Activated B cell treated with CpG ODN at 0.5 μM for 24 hours (primary cell): ENCODE measurements around the gene IL11. TPM values are rescaled to one million over a fixed set of nuclear protein-coding genes. Genes with fewer than 3 reads are reported as not detected.
"Not testable (repeated sequence)": the region's sequence is repeated elsewhere in the genome, so short reads cannot be mapped to it uniquely, and the experiment has no call there.

Experiments used
- ATAC-seq: fragments of 200-7000 bp; cut with Tn5 transposase; one replicate; pipeline ENCODE4 v1.10.0; 2021; ENCODE audit warnings: low read depth, mild to moderate bottlenecking, moderate library complexity
- CTCF ChIA-PET: fragments of 350-600 bp; sonication (Branson Sonifier 250); formaldehyde crosslinking; loops from one replicate; lab custom pipeline; 2021; ENCODE audit warnings: antibody characterized with exemption; lab: Charles Lee
- POLR2A ChIA-PET: fragments of 350-600 bp; sonication (Branson Sonifier 250); formaldehyde crosslinking; loops from one replicate; lab custom pipeline; 2021; ENCODE audit warnings: antibody characterized with exemption; lab: Charles Lee
- DNase-seq: peaks from one replicate; pipeline ENCODE4 v3.0.0; 2022
- H3K27ac Mint-ChIP-seq: one replicate; pipeline ENCODE4 v1.8.0; 2020; ENCODE audit warnings: mixed read lengths
- H3K27me3 Mint-ChIP-seq: one replicate; pipeline ENCODE4 v1.8.0; 2021; ENCODE audit warnings: mixed read lengths
- H3K36me3 Mint-ChIP-seq: one replicate; pipeline ENCODE4 v1.8.0; 2021; ENCODE audit warnings: low read depth, mixed read lengths
- H3K4me1 Mint-ChIP-seq: one replicate; pipeline ENCODE4 v1.8.0; 2021; ENCODE audit warnings: mixed read lengths
- H3K4me3 Mint-ChIP-seq: one replicate; pipeline ENCODE4 v1.8.0; 2020; ENCODE audit warnings: mild to moderate bottlenecking, mixed read lengths
- H3K9me3 Mint-ChIP-seq: one replicate; pipeline ENCODE4 v1.8.0; 2020; ENCODE audit warnings: mixed read lengths
- CTCF ChIP-seq: fragments of 200-600 bp; IDR thresholded peaks from one replicate; pipeline ENCODE4 v1.8.0; 2022; ENCODE audit warnings: antibody characterized with exemption, mild to moderate bottlenecking
- intact Hi-C: fragments of 100-400 bp; cut with micrococcal nuclease; formaldehyde crosslinking; loops from one replicate; pipeline ENCODE4 v1.15.1; 2024
- total RNA-seq: library from RNA; stranded (reverse); gene quantifications from 2 replicates; pipeline ENCODE4 v1.2.3, GENCODE V29; 2022

Gene IL11
- total RNA-seq, 1 donor from 2014 or later: not detected

- no peak for DNase-seq
- Mint-ChIP-seq H3K4me3 (peak overlapping the region; percentile 91), H3K27me3 (no peaks in the 10 kb centered on the region), H3K9me3 (peaks cover 5% of the 10 kb centered on the region), H3K36me3 (peaks cover 42% of the 10 kb centered on the region), H3K27ac (peak overlapping the region; percentile 70), H3K4me1 (peaks cover 24% of the 10 kb centered on the region)
- ChIA-PET POLR2A (interaction anchor here (0.5 to 11.4 kb wide), 41 partner anchors 8 to 1876 kb away, joined by 3 to 215 read pairs (median 5); partner anchors contain the start of genes FIZ1, HSPBP1, ISOC2 and KMT5C), CTCF (interaction anchor here (1.1 to 1.9 kb wide), 2 partner anchors 23 to 266 kb away, joined by 3 to 4 read pairs; partner anchors contain the start of gene TMEM238)
- no peak for TF ChIP-seq CTCF
- intact Hi-C loops: loop anchor here (1.0 to 5.0 kb wide), 3 partner anchors 200 to 1290 kb away; partner anchors contain the start of genes PRPF31, TFPT and ZNF865
- no peak for ATAC-seq
Observed at GRCh38 chr19:55406826-55407549, 36.7 kb upstream of the IL11 start.

GRCh38 chr19:55406091-55406825, 36.0 kb upstream of the IL11 start:
- peaks cover 47% of the 10 kb centered on the region for H3K36me3 Mint-ChIP-seq
- H3K27ac Mint-ChIP-seq: peak overlapping the region; percentile 35
- ChIA-PET POLR2A (interaction anchor here (0.6 to 11.4 kb wide), 6 partner anchors 18 to 288 kb away, joined by 4 to 215 read pairs (median 14); partner anchors contain the start of genes PPP1R12C, RPL28 and TMEM238), CTCF (no interaction called here)
- H3K4me3 Mint-ChIP-seq: peak overlapping the region; percentile 91
- intact Hi-C loops: loop anchor here (5.0 kb wide), 2 partner anchors 201 to 1289 kb away; partner anchors contain the start of genes PRPF31, TFPT and ZNF865
- no peak for DNase-seq
- no peak for ATAC-seq
- no peaks in the 10 kb centered on the region for H3K27me3 Mint-ChIP-seq
- peaks cover 24% of the 10 kb centered on the region for H3K4me1 Mint-ChIP-seq
- no peak for TF ChIP-seq CTCF
- H3K9me3 Mint-ChIP-seq: peaks cover 5% of the 10 kb centered on the region

- DNase-seq (no peak), ATAC-seq (no peak)
- Mint-ChIP-seq H3K27ac (no peak overlapping the region), H3K4me3 (peak overlapping the region; percentile 91), H3K9me3 (peaks cover 5% of the 10 kb centered on the region), H3K36me3 (peaks cover 52% of the 10 kb centered on the region), H3K27me3 (no peaks in the 10 kb centered on the region), H3K4me1 (peaks cover 24% of the 10 kb centered on the region)
- intact Hi-C loops: loop anchor here (5.0 kb wide), 2 partner anchors 202 to 1288 kb away; partner anchors contain the start of genes PRPF31, TFPT and ZNF865
- POLR2A ChIA-PET: interaction anchor here (0.6 to 11.4 kb wide), 4 partner anchors 18 to 288 kb away, joined by 4 to 215 read pairs (median 10); partner anchors contain the start of genes PPP1R12C, RPL28 and TMEM238
- TF ChIP-seq CTCF: no peak
- CTCF ChIA-PET: no interaction called here
Observed at GRCh38 chr19:55405638-55406037, 35.4 kb upstream of the IL11 start.

GRCh38 chr19:55402509-55402908, 32.2 kb upstream of the IL11 start:
- no peak for DNase-seq
- Mint-ChIP-seq H3K27me3 (no peaks in the 10 kb centered on the region), H3K4me3 (no peak overlapping the region), H3K36me3 (peaks cover 51% of the 10 kb centered on the region), H3K27ac (no peak overlapping the region), H3K4me1 (peaks cover 15% of the 10 kb centered on the region), H3K9me3 (no peaks in the 10 kb centered on the region)
- ATAC-seq: no peak
- TF ChIP-seq CTCF: no peak
- intact Hi-C loops: no loop called here
- ChIA-PET CTCF (no interaction called here), POLR2A (interaction anchor here (0.5 to 11.4 kb wide), 2 partner anchors 14 to 74 kb away, joined by 3 to 215 read pairs; partner anchors contain the start of genes RPL28 and TMEM238)

GRCh38 chr19:55401390-55401789, 31.1 kb upstream of the IL11 start:
- ATAC-seq, H3K4me3 Mint-ChIP-seq, H3K27me3 Mint-ChIP-seq, H3K9me3 Mint-ChIP-seq, DNase-seq, CTCF ChIA-PET, H3K27ac Mint-ChIP-seq, intact Hi-C loops, H3K4me1 Mint-ChIP-seq: not testable (repeated sequence)
- POLR2A ChIA-PET: interaction anchor here (11.4 kb wide), 1 partner anchor 13 kb away, joined by 215 read pairs; the partner anchor contains the start of genes RPL28 and TMEM238
- peaks cover 47% of the 10 kb centered on the region for H3K36me3 Mint-ChIP-seq
